Raji (cell line): ENCODE data around the gene KCNQ2.

Experiments used
- POLR2A ChIP-seq: IDR thresholded peaks from 2 replicates; pipeline ENCODE4 v1.6.1; 2011; ENCODE audit warnings: low read depth, low read length, control low read depth; ENCODE audit not compliant: insufficient read depth

KCNQ2 gene

DNA sequence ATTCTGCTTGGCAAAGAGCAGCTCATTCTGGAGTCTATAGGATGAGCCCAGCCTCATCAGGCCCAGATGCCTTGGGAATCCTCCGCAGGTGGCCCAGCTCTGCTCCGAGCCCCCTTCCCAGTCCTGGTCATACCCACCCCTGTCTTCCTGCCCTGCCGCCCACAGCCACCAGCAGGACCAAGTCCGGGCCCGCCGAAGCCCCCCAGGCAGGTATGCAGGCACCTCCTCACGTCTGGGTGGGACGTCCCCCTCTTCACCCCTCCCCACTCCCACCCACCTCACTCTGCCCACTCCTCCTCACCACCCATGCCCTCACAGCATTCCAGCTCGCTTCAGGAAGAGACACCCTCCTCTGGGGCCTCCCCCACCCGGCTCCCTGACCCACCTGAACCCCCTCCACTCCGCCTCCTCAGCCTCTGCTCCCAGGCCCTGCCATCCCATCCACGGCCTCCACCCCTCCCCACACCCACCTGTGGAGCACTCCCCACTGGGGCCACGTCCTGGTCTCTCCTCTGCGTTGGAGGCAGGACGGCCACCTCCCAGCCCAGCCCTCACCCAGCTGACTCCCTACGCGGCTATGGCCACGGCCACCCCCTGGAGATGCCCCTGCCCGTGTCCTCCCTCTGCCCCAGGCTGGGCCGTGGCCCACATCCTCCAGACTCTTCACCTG, 43.4 kb downstream of the KCNQ2 start:
- TF ChIP-seq POLR2A, result no peak

- TF ChIP-seq POLR2A, result no peak
Observed at GRCh38 chr20:63427724-63428330, 44.6 kb downstream of the KCNQ2 start.

DNA sequence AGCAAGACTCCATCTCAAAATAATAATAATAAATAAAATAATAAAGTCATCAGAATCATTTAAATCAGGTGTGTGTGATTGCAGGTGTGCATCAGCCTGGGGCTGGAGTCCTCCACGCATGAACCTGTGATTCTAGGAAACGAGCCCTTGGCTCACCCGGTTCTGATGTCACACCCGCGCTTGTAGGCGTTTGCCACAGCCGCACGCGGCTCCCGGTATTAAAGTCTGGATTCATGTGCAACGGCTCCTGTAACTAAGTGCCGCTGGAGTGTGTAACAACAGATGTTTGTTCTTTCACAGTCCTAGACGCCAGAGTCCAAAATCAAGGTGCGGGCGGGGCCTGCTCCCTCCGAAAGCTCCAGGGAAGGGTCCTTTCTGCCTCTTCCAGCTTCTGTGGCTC, 45.2 kb downstream of the KCNQ2 start:
- TF ChIP-seq POLR2A, result no peak

DNA sequence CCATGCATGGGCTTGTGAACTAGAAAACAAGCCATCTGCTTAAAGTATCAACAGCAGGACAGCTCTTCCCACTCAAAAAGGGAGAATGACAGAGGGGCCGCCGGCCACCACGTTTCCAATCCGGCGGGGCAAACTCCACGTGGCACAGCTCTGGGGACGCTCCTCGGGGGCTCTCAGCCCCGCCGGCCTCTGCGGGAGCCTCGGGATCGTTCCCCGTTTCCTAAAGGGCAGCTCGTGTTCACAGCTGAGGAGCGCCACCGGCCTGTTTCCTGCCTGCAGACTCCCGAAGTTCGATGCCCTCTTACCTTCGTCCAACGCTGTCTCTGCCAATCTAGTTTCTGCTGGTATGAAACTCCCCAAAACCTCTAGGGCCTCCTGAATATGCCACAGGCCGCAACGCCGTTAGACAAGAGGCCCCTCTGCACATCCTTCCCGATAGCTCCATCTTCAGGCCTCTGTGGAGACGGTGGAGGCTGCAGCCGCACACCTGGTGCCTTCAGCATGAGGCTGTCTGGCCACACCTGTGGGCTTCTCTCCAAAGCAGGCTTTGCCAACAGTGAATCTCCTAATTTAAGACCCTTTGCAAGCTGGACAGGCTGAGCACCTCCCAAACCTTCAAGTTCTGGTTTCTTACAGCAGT, 46.5 kb downstream of the KCNQ2 start:
- TF ChIP-seq POLR2A, result no peak

GRCh38 chr20:63424613-63425012, 47.8 kb downstream of the KCNQ2 start:
- TF ChIP-seq POLR2A, result no peak

- TF ChIP-seq POLR2A, result no peak
Observed at GRCh38 chr20:63423751-63424150, 48.7 kb downstream of the KCNQ2 start.

- no peak for TF ChIP-seq POLR2A
Observed at GRCh38 chr20:63422653-63423052, 49.8 kb downstream of the KCNQ2 start.

- TF ChIP-seq POLR2A, result no peak
Observed at GRCh38 chr20:63421913-63422312, 50.5 kb downstream of the KCNQ2 start.

DNA sequence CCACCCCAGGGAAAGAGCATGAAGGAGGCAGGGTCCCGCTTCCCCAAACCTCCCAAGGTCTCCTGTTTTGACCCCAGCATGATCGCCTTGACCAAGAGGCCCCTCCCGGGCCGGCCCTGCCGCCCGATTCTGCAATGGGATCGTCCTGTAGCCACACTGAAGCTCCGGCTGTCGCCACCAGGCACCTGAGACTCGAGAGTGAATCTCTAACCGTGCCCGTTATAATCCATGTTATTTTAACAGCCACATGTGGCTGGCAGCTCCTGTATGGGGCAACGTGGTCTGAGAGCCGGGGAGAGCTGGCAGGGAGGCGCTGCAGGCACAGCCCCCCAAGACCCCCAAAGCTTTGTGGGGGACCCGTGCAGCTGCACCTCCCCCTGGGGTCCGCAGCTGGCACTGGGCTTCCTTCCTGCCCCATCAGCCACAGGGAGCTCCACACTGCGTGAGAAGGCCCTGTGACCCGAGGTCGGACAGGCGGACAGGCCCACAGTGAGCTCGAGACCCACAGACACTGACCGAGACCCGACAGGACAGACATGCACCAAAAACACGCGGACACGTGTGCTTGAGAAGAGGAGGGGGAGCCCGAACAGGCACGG, 51.3 kb downstream of the KCNQ2 start:
- no peak for TF ChIP-seq POLR2A

DNA sequence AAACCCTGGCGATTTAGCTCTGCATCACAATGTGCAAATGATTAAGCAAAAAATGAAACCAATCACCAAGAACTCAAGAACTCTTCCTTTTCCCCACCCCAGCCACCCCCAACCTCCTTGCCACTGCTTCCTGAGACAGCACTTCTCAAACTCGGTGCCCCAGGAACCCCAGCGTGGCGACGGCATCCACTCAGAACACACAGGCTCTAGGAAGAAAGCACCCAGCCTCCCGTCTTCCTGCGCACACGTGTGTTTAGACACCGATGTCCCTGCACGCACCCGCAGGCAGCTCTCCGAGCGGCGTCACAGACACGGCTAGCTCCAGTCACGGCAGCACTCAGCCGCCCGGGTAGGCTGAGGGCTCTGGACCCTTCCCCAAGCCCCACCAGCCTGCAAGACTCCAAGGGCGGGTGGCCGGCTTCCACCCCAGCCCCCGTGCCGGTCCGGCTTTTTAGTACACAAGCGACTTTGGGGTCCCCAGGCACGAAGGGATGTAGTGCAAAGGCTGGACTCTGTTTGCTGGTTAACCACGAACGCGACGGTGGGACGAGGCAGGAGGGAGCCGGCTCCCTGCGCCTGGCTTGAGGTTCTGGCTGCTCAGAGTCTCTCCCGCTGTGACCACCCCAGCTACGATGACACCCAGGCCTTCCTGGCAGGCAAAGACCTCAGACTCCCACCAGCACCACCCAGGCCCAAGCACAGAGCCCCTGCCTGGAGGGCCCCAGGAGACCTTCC, 51.9 kb downstream of the KCNQ2 start:
- TF ChIP-seq POLR2A, result no peak

- TF ChIP-seq POLR2A, result no peak
Observed at GRCh38 chr20:63419299-63419698, 53.2 kb downstream of the KCNQ2 start.

GRCh38 chr20:63418617-63419016, 53.8 kb downstream of the KCNQ2 start:
- TF ChIP-seq POLR2A, result no peak

DNA sequence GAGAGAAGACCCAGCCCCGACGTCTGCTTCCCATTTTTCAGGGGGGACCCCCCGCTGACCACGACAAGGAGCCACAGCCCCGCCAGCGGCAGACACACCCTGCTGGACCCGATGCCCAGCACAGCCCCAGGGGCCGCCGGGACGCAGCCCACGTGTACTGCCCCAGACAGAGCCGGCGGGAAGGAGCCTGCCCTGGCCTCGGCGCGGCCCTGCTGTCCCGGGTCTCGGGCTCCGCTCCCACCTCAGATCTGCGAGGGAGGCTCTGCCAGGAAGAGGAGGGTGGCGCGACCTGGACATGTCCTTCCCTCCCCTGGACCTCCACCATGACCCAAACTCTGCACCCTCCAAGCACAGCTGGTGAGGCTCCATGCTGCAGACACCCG, 54.7 kb downstream of the KCNQ2 start:
- TF ChIP-seq POLR2A, result no peak

DNA sequence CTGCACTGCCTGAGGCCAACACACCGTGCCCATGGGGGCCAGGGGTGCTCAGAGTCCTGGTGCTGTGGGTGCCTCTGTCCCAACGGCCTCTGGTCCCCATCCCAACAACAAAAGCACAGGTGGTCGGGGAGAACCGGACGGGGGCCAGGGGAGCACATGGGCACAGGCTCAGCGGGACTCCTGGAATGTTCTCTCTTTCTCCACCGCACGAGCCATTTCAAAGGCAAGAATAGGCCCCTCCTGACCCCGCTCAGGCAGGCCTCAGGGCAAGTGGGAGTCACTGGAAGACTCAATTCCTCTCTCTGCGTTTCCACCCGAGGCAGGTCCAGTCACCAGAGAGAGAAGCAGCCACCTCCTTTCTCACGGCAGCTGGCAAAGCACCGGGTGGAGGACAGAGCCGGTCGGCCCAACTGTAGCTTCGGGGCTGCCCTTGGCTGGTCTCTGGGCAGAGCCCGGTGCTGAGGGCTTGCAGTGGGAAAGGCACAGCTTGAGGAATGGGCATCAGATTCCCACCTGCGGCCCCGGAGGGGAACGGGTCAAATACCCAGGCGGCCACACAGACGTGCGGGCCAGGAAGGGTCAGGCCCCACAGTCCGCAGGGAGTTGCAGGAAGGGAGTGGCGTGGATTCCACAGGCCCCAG, 55.2 kb downstream of the KCNQ2 start:
- TF ChIP-seq POLR2A, result no peak

GRCh38 chr20:63416631-63417030, 55.8 kb downstream of the KCNQ2 start:
- no peak for TF ChIP-seq POLR2A
